ENCODE data around the gene CT47C1.

DNA sequence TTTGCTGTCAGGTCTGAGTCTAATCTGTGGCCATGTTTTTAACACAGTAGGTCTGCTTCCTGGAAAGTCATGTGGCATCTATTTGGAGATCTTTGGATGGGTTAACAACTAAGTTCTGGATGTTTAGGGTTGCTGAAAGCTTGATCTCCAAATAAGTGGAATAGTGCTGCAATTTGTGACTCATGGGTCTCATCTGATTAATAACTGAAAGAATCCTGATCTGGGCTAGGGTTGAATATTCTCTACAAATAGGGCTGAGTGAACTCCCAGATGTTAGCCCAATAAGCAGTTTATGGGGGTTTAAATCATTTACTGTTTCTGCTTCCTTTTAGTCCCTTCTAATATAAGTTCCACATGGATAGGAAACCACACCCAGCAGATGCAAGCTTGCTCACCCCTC is 23.1 kb downstream of the CT47C1 start:
- TF ChIP-seq EZH2 (IDR thresholded peaks at IDR 0.05; ENCODE audit: insufficient read depth, poor library complexity, severe bottlenecking), result no peak
- TF ChIP-seq EZH2phosphoT487 (IDR thresholded peaks at IDR 0.05; ENCODE audit: insufficient read depth, low read depth), result no peak
